Dedifferentiated amniotic fluid mesenchymal stem cell (primary cell): ENCODE measurements around the gene ELMOD2.
A peak's percentile ranks its signal among the peaks of the same experiment; 100 is the strongest.
"Not testable (repeated sequence)": the region's sequence is repeated elsewhere in the genome, so short reads cannot be mapped to it uniquely, and the experiment has no call there.

Source experiments
- DNase-seq: peaks from one replicate; pipeline ENCODE4 v3.0.0-alpha.2; 2016; ENCODE audit errors: extremely low spot score

ELMOD2 gene, protein sequence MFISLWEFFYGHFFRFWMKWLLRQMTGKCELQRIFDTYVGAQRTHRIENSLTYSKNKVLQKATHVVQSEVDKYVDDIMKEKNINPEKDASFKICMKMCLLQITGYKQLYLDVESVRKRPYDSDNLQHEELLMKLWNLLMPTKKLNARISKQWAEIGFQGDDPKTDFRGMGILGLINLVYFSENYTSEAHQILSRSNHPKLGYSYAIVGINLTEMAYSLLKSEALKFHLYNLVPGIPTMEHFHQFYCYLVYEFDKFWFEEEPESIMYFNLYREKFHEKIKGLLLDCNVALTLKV

GRCh38 chr4:140523857-140524742, at the start of gene ELMOD2:
Gene ELMOD2 (plus strand): TSS chr4:140524168. CDS start chr4:140525429, 1,261 bp downstream.
- DNase-seq, result peak; percentile 98

GRCh38 chr4:140483445-140483844, 40.5 kb upstream of the ELMOD2 start:
- DNase-seq, result no peak

- no peak for DNase-seq
Observed at GRCh38 chr4:140485939-140486338, 38.0 kb upstream of the ELMOD2 start.

GRCh38 chr4:140497405-140497746, 26.6 kb upstream of the ELMOD2 start:
- DNase-seq, result no peak

- no peak for DNase-seq
Observed at GRCh38 chr4:140497747-140498636, 26.0 kb upstream of the ELMOD2 start, which contains the start of gene MGAT4D. Gene MGAT4D (minus strand): TSS chr4:140498293. CDS start chr4:140498222, 71 bp downstream.

DNA sequence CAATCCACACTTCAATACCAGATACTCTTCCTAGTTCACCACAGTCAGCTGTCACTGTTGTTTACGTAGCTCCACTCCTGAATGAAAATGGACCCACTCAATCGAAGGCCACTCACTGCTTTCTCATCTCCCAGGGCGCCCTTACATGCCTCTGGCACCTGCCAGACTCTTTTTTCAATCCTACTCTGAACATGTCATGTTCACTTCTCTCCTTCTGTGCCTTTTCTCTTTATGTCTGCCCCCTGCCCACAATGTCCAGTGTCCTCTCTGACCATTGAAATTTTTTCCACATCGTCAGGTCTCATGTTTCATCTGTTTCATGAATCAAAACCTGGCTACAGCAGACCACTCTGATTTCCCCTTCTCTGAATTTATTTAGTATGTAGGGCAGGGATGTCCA, 24.6 kb upstream of the ELMOD2 start:
- DNase-seq, result no peak

DNA sequence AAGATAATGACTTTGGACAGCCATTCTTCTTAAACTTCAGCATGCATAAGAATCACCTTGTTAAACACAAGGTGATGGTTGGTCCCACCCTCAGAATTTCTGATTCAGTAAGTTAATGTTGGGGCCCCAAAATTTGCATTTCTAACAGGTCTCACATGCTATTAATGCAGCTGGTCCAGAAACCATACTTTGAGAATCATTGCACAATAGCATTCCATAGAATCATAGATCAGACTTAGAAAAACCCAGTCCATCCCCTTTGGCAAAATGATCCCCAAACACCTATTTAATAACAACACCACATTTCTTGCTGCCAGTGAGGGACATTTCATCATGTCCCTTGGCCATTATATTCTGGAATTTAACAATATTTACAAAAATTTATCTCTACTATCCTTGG, 19.7 kb upstream of the ELMOD2 start:
- DNase-seq, result no peak

DNA sequence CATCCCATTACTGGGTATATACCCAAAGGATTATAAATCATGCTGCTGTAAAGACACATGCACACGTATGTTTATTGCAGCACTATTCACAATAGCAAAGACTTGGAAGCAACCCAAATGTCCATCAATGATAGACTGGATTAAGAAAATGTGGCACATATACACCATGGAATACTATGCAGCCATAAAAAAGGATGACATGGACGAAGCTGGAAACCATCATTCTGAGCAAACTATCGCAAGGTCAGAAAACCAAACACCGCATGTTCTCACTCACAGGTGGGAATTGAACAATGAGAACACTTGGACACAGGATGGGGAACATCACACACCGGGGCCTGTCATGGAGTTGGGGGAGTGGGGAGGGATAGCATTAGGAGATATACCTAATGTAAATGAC, 10.2 kb upstream of the ELMOD2 start:
- not testable (repeated sequence) for DNase-seq

DNA sequence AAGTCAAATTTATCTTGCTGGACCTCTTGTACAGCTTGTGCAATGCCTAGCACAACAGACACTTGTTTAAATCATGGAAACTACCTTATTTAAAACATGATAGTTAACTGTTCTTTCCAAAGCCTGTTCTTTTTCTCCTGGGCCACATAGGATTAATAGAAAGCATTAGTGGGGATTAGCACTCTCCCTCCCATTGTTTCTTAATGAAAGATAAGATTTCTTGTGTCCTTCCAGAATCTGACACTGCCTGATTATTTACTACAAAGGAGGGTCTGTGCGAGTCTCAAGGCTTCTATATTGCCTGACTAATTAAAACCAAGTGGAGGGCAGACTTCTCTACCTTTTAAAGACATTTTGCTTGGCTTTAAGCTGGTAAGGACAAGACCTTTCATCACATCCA, 8.5 kb upstream of the ELMOD2 start:
- DNase-seq, result no peak

DNA sequence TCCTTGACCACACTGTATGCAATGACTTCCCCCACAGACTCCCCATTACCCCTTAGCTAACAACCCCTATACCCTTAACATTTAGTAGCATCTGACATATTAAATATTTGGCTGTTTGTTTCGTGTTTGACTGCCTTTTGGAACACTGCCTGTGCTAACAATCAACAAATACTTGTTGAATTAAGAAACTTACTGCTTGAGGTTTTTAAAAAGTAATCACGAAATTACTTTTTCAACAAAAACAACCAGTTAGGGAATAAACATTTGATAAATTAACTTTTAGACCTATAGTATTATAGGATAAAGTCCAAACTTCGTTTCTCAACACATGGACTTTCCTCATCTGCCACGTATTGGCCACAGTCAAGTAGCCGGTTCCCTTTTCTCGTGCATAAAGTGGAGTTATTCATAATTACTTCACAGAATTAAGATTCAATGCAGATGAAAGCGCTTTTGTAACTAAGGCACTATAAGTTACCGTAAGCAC, 555 bp upstream of the ELMOD2 start:
- no peak for DNase-seq

GRCh38 chr4:140529434-140529833, 5.5 kb downstream of the ELMOD2 start:
- no peak for DNase-seq

- no peak for DNase-seq
Observed at GRCh38 chr4:140533951-140534480, 10.0 kb downstream of the ELMOD2 start.

DNA sequence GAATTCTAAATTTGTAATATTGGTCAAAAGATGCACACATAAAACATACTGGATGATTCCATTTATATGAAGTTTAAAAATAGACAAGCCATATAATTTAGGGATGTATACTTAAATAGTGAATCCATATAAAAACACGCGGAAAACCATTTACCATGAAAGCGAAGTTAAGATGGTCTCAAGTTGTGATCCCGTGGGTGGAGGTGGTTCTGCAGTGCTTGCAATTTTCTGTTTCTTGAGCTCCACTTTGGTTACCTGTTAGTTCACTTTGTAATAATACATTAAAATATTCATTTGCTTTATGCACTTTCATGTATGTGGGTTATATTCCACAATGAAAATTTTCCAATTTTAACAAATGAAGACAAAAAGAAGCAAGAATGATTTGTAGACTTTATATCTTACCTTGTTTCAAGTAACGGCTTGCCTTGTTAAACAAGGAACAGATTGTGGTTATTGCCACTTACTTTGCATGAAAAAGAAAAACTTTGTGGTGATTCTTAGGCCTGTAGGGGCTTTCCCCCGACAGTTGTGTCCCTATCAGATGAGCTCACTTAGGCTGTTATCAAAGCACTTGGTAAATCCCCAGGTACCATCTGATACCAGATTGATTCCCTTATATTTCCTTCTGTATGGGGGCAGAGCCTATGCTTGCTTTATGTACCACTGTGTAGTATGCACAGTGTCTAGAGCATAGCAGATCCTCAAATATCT, 32.6 kb downstream of the ELMOD2 start:
- DNase-seq, result no peak

DNA sequence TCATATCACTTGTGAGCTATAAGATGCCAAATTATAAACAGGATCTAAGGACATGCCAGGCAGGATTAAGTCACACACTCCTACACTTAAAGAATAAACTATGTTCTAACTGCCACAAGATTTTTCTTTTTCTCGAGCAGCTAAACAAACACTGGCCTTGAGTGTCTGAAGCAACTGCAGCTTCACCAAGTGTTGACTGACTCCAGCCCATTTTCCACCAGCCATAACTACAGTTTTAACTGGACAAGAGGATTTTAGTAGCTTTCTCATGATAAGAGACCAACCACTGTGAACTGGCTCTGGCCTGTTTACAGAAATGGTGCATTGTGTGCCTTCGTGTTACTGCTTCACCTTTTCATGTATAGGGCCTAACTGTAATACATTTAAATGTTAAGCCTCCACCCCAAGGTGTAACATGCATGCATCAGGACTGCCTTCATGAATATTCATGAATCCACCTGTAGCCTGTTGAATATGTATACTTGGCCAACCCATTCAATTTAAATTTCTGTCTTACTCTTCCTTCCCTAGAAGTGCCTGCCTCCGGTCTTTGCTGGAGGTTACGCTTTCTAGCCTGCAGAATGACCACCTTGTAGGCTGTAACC, 34.0 kb downstream of the ELMOD2 start:
- DNase-seq, result no peak

DNA sequence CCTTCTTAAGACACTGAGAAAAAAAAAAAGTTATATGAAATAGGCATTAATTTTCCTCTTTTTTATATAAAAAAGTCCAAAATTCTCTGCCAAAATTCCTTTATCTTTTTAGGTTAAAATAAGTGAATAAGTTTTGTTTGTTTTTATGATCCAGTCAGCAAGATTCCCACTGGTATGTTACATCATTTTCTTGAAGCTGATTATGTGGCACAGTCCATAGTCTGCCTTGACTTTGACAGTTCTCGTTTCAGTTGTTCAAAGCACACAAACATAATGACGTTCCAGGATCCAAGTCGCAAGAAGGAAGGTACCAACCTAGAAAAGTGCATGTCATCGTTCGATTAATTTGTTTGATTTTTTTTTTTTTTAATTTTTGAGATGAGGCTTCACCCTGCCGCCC, 35.7 kb downstream of the ELMOD2 start:
- DNase-seq, result no peak

- no peak for DNase-seq
Observed at GRCh38 chr4:140568507-140569306, 44.7 kb downstream of the ELMOD2 start, which contains the start of gene UCP1. Gene UCP1 (minus strand): TSS chr4:140568961. CDS start chr4:140568729, 232 bp downstream.

DNA sequence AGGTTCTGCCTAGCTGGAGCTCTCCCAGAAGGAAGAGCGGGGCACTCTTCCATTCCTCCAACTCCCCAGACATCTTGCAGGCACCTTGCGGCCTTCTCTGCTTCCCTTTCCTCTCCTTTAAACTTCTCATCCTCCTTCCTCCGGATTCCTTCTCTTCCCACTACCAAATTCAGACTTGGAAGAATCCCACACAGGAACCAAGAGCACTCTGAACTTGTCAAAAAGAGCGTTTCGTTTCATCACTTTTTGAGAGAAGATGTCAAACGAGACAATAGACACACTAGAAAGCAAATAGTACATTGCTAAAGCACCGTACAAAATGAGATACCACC, 45.3 kb downstream of the ELMOD2 start:
- DNase-seq, result no peak

GRCh38 chr4:140571620-140572019, 47.7 kb downstream of the ELMOD2 start:
- DNase-seq, result no peak

GRCh38 chr4:140575489-140575888, 51.5 kb downstream of the ELMOD2 start:
- DNase-seq, result no peak

DNA sequence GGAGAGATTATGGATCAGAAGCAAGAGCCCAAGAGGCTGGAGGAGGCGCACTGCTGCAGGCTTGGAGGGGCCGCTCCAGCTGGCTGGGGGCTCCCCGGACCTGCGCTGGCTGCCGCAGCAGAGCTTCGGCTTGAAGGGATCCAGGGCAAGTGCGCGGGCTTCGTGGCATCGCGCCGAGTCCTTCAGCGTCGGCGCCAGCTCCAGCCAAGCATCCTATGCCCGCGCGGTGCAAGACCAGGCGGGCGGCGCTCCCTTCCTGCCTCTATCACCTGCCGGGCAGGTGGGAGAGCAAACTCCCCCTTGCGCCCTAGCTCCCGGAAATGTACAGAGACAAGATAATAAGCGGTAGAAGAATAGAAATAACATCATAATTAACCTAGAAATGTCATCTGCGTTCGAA, 55.3 kb downstream of the ELMOD2 start:
- no peak for DNase-seq
